ENCODE measurements around the gene ICAM2.

ICAM2 gene

GRCh38 chr17:64020056-64020766 lies at the start of gene ICAM2:
Gene ICAM2 (minus strand): TSS chr17:64020633. CDS start chr17:64006691, 13,942 bp downstream.
- no peak for DNase-seq

GRCh38 chr17:64070213-64070612 lies 49.8 kb upstream of the ICAM2 start:
- DNase-seq: no peak

GRCh38 chr17:64069143-64069542 lies 48.7 kb upstream of the ICAM2 start:
- no peak for DNase-seq

GRCh38 chr17:64067657-64068056 lies 47.2 kb upstream of the ICAM2 start:
- DNase-seq: no peak

GRCh38 chr17:64066716-64067115 lies 46.3 kb upstream of the ICAM2 start:
- DNase-seq: no peak

GRCh38 chr17:64065161-64065560 lies 44.7 kb upstream of the ICAM2 start:
- no peak for DNase-seq

- no peak for DNase-seq
These were observed 43.9 kb upstream of the ICAM2 start for GRCh38 chr17:64064331-64064730.

- DNase-seq: peak in 1 of 2 experiments; percentile 37
These were observed 43.4 kb upstream of the ICAM2 start for GRCh38 chr17:64063766-64064224.

- DNase-seq: no peak
These were observed 42.7 kb upstream of the ICAM2 start for GRCh38 chr17:64063088-64063487.

GRCh38 chr17:64061178-64061898 lies 40.9 kb upstream of the ICAM2 start:
- no peak for DNase-seq

GRCh38 chr17:64060331-64060730 lies 39.9 kb upstream of the ICAM2 start:
- no peak for DNase-seq

GRCh38 chr17:64059756-64060155 lies 39.3 kb upstream of the ICAM2 start:
- no peak for DNase-seq

GRCh38 chr17:64058621-64059020 lies 38.2 kb upstream of the ICAM2 start:
- no peak for DNase-seq

GRCh38 chr17:64057701-64058263 lies 37.3 kb upstream of the ICAM2 start:
- DNase-seq: no peak

GRCh38 chr17:64056269-64057005 lies 36.0 kb upstream of the ICAM2 start:
- DNase-seq: no peak

- no peak for DNase-seq
These were observed 35.0 kb upstream of the ICAM2 start for GRCh38 chr17:64055183-64056142.

- no peak for DNase-seq
These were observed 33.9 kb upstream of the ICAM2 start for GRCh38 chr17:64054304-64054703.

- no peak for DNase-seq
These were observed 32.7 kb upstream of the ICAM2 start for GRCh38 chr17:64053101-64053500.

GRCh38 chr17:64051153-64051552 lies 30.7 kb upstream of the ICAM2 start:
- DNase-seq: no peak

GRCh38 chr17:64048805-64049204 lies 28.4 kb upstream of the ICAM2 start:
- no peak for DNase-seq

GRCh38 chr17:64045176-64045575 lies 24.7 kb upstream of the ICAM2 start:
- no peak for DNase-seq
